Stomach (tissue), 4 donors: ENCODE results near the gene COL23A1.

Source experiments
- CTCF ChIP-seq, 7 experiments: fragments of 450-650 bp in 4 of 7; fragments of 200-600 bp in 3 of 7; sonication (generic) in 3 of 7; IDR thresholded peaks; one replicate each; pipeline ENCODE4 v1.5.1; 2016 to 2019; ENCODE audit warnings: antibody characterized with exemption in 7 of 7, control low read depth in 2 of 7, mild to moderate bottlenecking in 1 of 7
- POLR2A ChIP-seq, 4 donors: fragments of 450-650 bp; IDR thresholded peaks; one replicate each; pipeline ENCODE4 v1.6.1; 2016; ENCODE audit warnings: antibody characterized with exemption in 4 of 4, control low read depth in 2 of 4, mild to moderate bottlenecking in 1 of 4, moderate library complexity in 1 of 4

- no peak for TF ChIP-seq CTCF (IDR thresholded peaks at IDR 0.05)
- peak in 1 of 4 donors; percentile 41 for TF ChIP-seq POLR2A (IDR thresholded peaks at IDR 0.05)
Measured at GRCh38 chr5:178626484-178627258, 36.5 kb upstream of the COL23A1 start, which contains the start of gene CLK4.
